Measurements from ENCODE around the gene DSCAM.

DSCAM gene

GRCh38 chr21:40699366-40699765, 147.6 kb downstream of the DSCAM start:
- no peak for ATAC-seq

- no peak for ATAC-seq
Observed at GRCh38 chr21:40696246-40696645, 150.7 kb downstream of the DSCAM start.

GRCh38 chr21:40689840-40690360, 157.1 kb downstream of the DSCAM start:
- ATAC-seq: no peak

- ATAC-seq: no peak
Observed at GRCh38 chr21:40689217-40689616, 157.7 kb downstream of the DSCAM start.

GRCh38 chr21:40688106-40688864, 158.7 kb downstream of the DSCAM start:
- ATAC-seq: no peak

- ATAC-seq: no peak
Observed at GRCh38 chr21:40687625-40688024, 159.3 kb downstream of the DSCAM start.

GRCh38 chr21:40686526-40686925, 160.4 kb downstream of the DSCAM start:
- no peak for ATAC-seq

GRCh38 chr21:40685141-40685540, 161.8 kb downstream of the DSCAM start:
- ATAC-seq: no peak

- no peak for ATAC-seq
Observed at GRCh38 chr21:40684726-40685125, 162.2 kb downstream of the DSCAM start.

GRCh38 chr21:40683349-40683748, 163.6 kb downstream of the DSCAM start:
- no peak for ATAC-seq

- no peak for ATAC-seq
Observed at GRCh38 chr21:40681164-40681859, 165.6 kb downstream of the DSCAM start.

GRCh38 chr21:40680311-40680710, 166.6 kb downstream of the DSCAM start:
- no peak for ATAC-seq

- no peak for ATAC-seq
Observed at GRCh38 chr21:40678681-40679284, 168.2 kb downstream of the DSCAM start.

GRCh38 chr21:40675017-40675416, 171.9 kb downstream of the DSCAM start:
- no peak for ATAC-seq

- no peak for ATAC-seq
Observed at GRCh38 chr21:40672602-40673001, 174.4 kb downstream of the DSCAM start.

- no peak for ATAC-seq
Observed at GRCh38 chr21:40671716-40672115, 175.2 kb downstream of the DSCAM start.

- ATAC-seq: no peak
Observed at GRCh38 chr21:40668555-40669275, 178.2 kb downstream of the DSCAM start.

GRCh38 chr21:40667967-40668366, 179.0 kb downstream of the DSCAM start:
- ATAC-seq: no peak

GRCh38 chr21:40662889-40663288, 184.1 kb downstream of the DSCAM start:
- no peak for ATAC-seq

GRCh38 chr21:40660461-40660860, 186.5 kb downstream of the DSCAM start:
- ATAC-seq: no peak

GRCh38 chr21:40658311-40658710, 188.6 kb downstream of the DSCAM start:
- ATAC-seq: no peak

GRCh38 chr21:40652436-40652835, 194.5 kb downstream of the DSCAM start:
- no peak for ATAC-seq

GRCh38 chr21:40647706-40648105, 199.3 kb downstream of the DSCAM start:
- no peak for ATAC-seq

Measured in activated CD4-positive, CD25-positive, alpha-beta regulatory T cell treated with anti-CD3 and anti-CD28 coated beads, Interleukin-2, amount 50 U/mL, for 24 hours (primary cell).